Measurements from ENCODE around the gene SCAMP4.

The SCAMP4 gene

GRCh38 chr19:1913781-1914577, 8.8 kb downstream of the SCAMP4 start:
- Histone ChIP-seq H3K27ac (ENCODE audit: low read depth, low read length) (no peak overlapping the region), H3K4me1 (ENCODE audit: control insufficient read depth, insufficient read depth, low read length) (no peaks in the 10 kb centered on the region), H3K9ac (ENCODE audit: low read length) (no peak overlapping the region), H3K4me3 (ENCODE audit: low read length) (no peak overlapping the region), H3K36me3 (ENCODE audit: control insufficient read depth, insufficient read depth, low read length) (peaks cover 7% of the 10 kb centered on the region), H3K27me3 (ENCODE audit: control insufficient read depth, insufficient read depth, low read length) (no peaks in the 10 kb centered on the region)

DNA sequence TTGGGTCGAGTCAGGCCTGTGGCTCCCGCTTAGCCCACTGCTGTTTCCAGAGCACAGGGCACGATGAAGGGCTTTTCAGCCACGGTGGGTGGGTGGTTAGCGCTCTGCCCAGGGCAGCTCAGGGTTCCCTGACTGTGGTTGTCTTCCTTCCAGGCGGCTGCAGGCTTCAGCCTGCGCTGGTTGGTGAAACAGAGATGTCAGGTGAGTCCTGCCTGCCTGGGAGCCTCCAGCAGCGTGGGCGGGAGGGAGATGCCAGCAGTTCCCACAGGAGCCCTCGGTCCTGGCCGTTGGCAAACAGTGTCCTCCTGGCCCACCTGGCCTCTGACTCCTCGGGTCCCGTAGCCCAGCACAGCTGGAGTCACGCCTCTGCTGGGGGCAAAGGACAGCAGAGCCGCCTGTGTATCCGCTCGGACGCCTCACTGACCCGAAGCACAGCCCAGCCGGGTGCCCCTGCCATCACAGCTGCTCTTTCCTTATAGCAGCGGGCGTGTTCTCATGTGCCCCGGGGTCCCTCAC, 9.7 kb downstream of the SCAMP4 start:
- no peaks in the 10 kb centered on the region for H3K4me1 ChIP-seq (ENCODE audit: control insufficient read depth, insufficient read depth, low read length)
- H3K27me3 ChIP-seq (ENCODE audit: control insufficient read depth, insufficient read depth, low read length) = no peaks in the 10 kb centered on the region
- H3K4me3 ChIP-seq (ENCODE audit: low read length) = no peak overlapping the region
- peaks cover 8% of the 10 kb centered on the region for H3K36me3 ChIP-seq (ENCODE audit: control insufficient read depth, insufficient read depth, low read length)
- no peak overlapping the region for H3K27ac ChIP-seq (ENCODE audit: low read depth, low read length)
- no peak overlapping the region for H3K9ac ChIP-seq (ENCODE audit: low read length)

DNA sequence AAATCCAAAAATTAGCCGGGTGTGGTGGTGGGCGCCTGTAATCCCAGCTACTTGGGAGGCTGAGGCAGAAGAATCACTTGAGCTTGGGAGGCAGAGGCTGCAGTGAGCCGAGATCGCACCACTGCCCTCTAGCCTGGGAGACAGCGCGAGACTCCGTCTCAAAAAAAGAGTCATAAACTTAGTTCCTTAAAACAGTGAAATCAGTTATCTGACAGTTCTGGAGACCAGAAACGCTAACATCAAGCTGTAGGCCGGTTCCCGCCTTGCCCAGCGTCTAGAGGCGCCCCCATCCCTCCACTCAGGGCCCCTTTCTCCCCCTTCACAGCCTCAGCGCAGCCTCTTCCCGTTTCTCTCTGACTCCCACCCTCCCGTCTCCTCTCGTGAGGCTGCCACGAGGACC, 11.9 kb downstream of the SCAMP4 start:
- Histone ChIP-seq H3K4me1 (ENCODE audit: control insufficient read depth, insufficient read depth, low read length) (no peaks in the 10 kb centered on the region), H3K36me3 (ENCODE audit: control insufficient read depth, insufficient read depth, low read length) (peaks cover 10% of the 10 kb centered on the region), H3K4me3 (ENCODE audit: low read length) (no peak overlapping the region), H3K9ac (ENCODE audit: low read length) (no peak overlapping the region), H3K27me3 (ENCODE audit: control insufficient read depth, insufficient read depth, low read length) (no peaks in the 10 kb centered on the region), H3K27ac (ENCODE audit: low read depth, low read length) (no peak overlapping the region)

DNA sequence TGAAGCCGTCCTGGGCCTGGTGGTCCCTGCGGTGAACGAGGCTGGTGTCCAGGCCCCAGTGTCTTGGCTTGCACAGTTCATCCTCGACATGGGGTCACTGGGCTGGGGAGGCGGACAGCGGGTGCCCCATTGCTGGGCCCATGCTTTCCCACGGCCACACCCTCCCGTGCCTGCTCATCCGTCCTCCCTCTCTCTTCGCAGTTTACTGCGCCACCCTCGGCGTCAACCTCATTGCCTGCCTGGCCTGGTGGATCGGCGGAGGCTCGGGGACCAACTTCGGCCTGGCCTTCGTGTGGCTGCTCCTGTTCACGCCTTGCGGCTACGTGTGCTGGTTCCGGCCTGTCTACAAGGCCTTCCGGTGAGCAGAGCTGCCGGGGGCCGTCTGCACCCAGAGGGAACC, 12.7 kb downstream of the SCAMP4 start:
- Histone ChIP-seq H3K27ac (ENCODE audit: low read depth, low read length) (no peak overlapping the region), H3K36me3 (ENCODE audit: control insufficient read depth, insufficient read depth, low read length) (peaks cover 10% of the 10 kb centered on the region), H3K4me1 (ENCODE audit: control insufficient read depth, insufficient read depth, low read length) (no peaks in the 10 kb centered on the region), H3K27me3 (ENCODE audit: control insufficient read depth, insufficient read depth, low read length) (no peaks in the 10 kb centered on the region), H3K4me3 (ENCODE audit: low read length) (no peak overlapping the region), H3K9ac (ENCODE audit: low read length) (no peak overlapping the region)

- peaks cover 4% of the 10 kb centered on the region for H3K36me3 ChIP-seq (ENCODE audit: control insufficient read depth, insufficient read depth, low read length)
- no peak overlapping the region for H3K27ac ChIP-seq (ENCODE audit: low read depth, low read length)
- no peak overlapping the region for H3K9ac ChIP-seq (ENCODE audit: low read length)
- H3K27me3 ChIP-seq (ENCODE audit: control insufficient read depth, insufficient read depth, low read length) = no peaks in the 10 kb centered on the region
- no peak overlapping the region for H3K4me3 ChIP-seq (ENCODE audit: low read length)
- H3K4me1 ChIP-seq (ENCODE audit: control insufficient read depth, insufficient read depth, low read length) = no peaks in the 10 kb centered on the region
These were observed 13.8 kb downstream of the SCAMP4 start for GRCh38 chr19:1918975-1919374.

DNA sequence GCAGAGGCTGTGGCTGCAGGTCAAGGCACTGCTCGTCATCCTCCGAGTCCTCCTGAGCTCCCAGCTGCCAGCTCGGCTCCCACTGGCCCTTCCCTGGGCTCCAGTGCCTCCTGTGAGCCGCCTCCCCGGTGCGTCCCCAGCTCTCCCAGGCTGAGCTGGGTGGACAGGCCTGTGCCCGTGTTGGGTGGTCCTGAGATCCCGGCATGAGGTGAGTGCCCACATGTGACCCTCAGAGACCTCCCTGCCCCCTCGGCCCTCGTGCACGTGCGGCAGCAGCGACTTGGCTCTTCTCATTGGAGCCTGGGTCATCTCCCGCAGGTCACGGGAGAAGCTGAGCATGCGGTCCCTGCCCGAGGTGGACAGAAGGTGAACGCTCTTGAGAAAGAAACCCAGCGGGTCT, 15.4 kb downstream of the SCAMP4 start:
- H3K36me3 ChIP-seq (ENCODE audit: control insufficient read depth, insufficient read depth, low read length) = peaks cover 4% of the 10 kb centered on the region
- H3K4me3 ChIP-seq (ENCODE audit: low read length) = no peak overlapping the region
- no peaks in the 10 kb centered on the region for H3K4me1 ChIP-seq (ENCODE audit: control insufficient read depth, insufficient read depth, low read length)
- H3K27me3 ChIP-seq (ENCODE audit: control insufficient read depth, insufficient read depth, low read length) = no peaks in the 10 kb centered on the region
- no peak overlapping the region for H3K9ac ChIP-seq (ENCODE audit: low read length)
- H3K27ac ChIP-seq (ENCODE audit: low read depth, low read length) = no peak overlapping the region

GRCh38 chr19:1921326-1921725, 16.1 kb downstream of the SCAMP4 start:
- H3K4me1 ChIP-seq (ENCODE audit: control insufficient read depth, insufficient read depth, low read length) = no peaks in the 10 kb centered on the region
- H3K9ac ChIP-seq (ENCODE audit: low read length) = no peak overlapping the region
- H3K27ac ChIP-seq (ENCODE audit: low read depth, low read length) = no peak overlapping the region
- H3K4me3 ChIP-seq (ENCODE audit: low read length) = no peak overlapping the region
- H3K36me3 ChIP-seq (ENCODE audit: control insufficient read depth, insufficient read depth, low read length) = peaks cover 4% of the 10 kb centered on the region
- no peaks in the 10 kb centered on the region for H3K27me3 ChIP-seq (ENCODE audit: control insufficient read depth, insufficient read depth, low read length)

DNA sequence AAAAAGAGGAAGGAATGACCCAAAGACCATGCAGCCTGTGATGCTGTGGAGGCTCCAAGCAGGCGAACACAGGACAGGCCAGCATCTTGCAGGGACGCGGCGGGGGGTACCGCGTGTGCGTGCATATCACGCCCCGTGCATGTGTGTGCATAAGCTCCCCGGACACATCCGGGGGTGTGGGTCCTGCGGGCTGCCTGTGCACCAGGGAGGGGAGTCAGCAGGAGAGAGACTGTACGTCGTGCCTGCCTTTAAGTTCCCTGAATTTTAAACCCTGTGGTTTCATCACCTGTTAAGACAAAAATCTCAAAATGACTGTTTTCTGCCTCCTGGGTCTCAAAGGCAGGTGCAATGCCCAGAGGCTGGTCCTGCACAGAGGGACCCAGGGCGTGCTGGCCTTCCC, 16.6 kb downstream of the SCAMP4 start:
- no peak overlapping the region for H3K4me3 ChIP-seq (ENCODE audit: low read length)
- H3K4me1 ChIP-seq (ENCODE audit: control insufficient read depth, insufficient read depth, low read length) = no peaks in the 10 kb centered on the region
- H3K27ac ChIP-seq (ENCODE audit: low read depth, low read length) = no peak overlapping the region
- no peak overlapping the region for H3K9ac ChIP-seq (ENCODE audit: low read length)
- peaks cover 4% of the 10 kb centered on the region for H3K36me3 ChIP-seq (ENCODE audit: control insufficient read depth, insufficient read depth, low read length)
- H3K27me3 ChIP-seq (ENCODE audit: control insufficient read depth, insufficient read depth, low read length) = no peaks in the 10 kb centered on the region

GRCh38 chr19:1922803-1923202, 17.6 kb downstream of the SCAMP4 start:
- Histone ChIP-seq H3K27me3 (ENCODE audit: control insufficient read depth, insufficient read depth, low read length) (no peaks in the 10 kb centered on the region), H3K27ac (ENCODE audit: low read depth, low read length) (no peak overlapping the region), H3K9ac (ENCODE audit: low read length) (no peak overlapping the region), H3K4me1 (ENCODE audit: control insufficient read depth, insufficient read depth, low read length) (no peaks in the 10 kb centered on the region), H3K4me3 (ENCODE audit: low read length) (no peak overlapping the region), H3K36me3 (ENCODE audit: control insufficient read depth, insufficient read depth, low read length) (peaks cover 4% of the 10 kb centered on the region)

GRCh38 chr19:1923319-1923718, 18.1 kb downstream of the SCAMP4 start:
- Histone ChIP-seq H3K27me3 (ENCODE audit: control insufficient read depth, insufficient read depth, low read length) (no peaks in the 10 kb centered on the region), H3K36me3 (ENCODE audit: control insufficient read depth, insufficient read depth, low read length) (peaks cover 4% of the 10 kb centered on the region), H3K9ac (ENCODE audit: low read length) (no peak overlapping the region), H3K4me3 (ENCODE audit: low read length) (no peak overlapping the region), H3K4me1 (ENCODE audit: control insufficient read depth, insufficient read depth, low read length) (no peaks in the 10 kb centered on the region), H3K27ac (ENCODE audit: low read depth, low read length) (no peak overlapping the region)

DNA sequence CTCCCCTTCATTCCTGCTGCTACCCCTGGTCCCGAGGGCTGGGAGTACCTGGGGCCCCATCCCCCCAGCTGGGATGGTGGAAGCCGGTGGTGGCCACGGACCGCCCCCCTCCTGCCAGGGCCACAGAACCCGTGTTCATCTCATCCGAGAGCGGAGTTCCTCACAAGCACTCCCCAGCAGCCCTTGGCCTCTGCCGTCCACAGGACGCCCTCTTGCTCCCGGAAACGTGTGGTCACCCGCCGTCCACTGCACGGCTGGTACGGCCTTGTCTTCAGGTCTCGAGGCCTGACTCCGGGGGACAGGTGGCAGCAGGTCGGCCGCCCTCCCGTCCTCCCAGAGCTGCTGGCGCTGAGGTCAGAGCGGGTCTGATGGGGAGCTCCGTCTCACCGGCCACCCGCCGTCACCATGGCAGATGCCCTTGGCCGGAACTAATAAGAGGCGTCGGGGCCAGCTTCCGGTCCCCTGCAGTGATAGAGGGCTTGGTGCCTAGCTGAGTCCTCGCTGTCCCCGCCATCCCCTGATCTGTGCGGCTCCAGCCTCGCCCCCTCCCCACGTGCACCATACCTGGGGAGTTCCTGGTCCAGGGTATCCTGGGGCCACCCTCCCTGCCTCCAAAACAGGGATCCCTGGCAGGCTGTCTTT, 19.2 kb downstream of the SCAMP4 start:
- Histone ChIP-seq H3K4me1 (ENCODE audit: control insufficient read depth, insufficient read depth, low read length) (no peaks in the 10 kb centered on the region), H3K27me3 (ENCODE audit: control insufficient read depth, insufficient read depth, low read length) (no peaks in the 10 kb centered on the region), H3K4me3 (ENCODE audit: low read length) (no peak overlapping the region), H3K27ac (ENCODE audit: low read depth, low read length) (no peak overlapping the region), H3K9ac (ENCODE audit: low read length) (no peak overlapping the region), H3K36me3 (ENCODE audit: control insufficient read depth, insufficient read depth, low read length) (peaks cover 2% of the 10 kb centered on the region)

GRCh38 chr19:1925544-1925943, 20.3 kb downstream of the SCAMP4 start:
- Histone ChIP-seq H3K36me3 (ENCODE audit: control insufficient read depth, insufficient read depth, low read length) (peaks cover 2% of the 10 kb centered on the region), H3K27me3 (ENCODE audit: control insufficient read depth, insufficient read depth, low read length) (no peaks in the 10 kb centered on the region), H3K9ac (ENCODE audit: low read length) (no peak overlapping the region), H3K27ac (ENCODE audit: low read depth, low read length) (no peak overlapping the region), H3K4me1 (ENCODE audit: control insufficient read depth, insufficient read depth, low read length) (peaks cover 3% of the 10 kb centered on the region), H3K4me3 (ENCODE audit: low read length) (no peak overlapping the region)
